ENCODE measurements around the gene IL1RAP.
"Not testable (repeated sequence)": the region's sequence is repeated elsewhere in the genome, so short reads cannot be mapped to it uniquely, and the experiment has no call there.

The IL1RAP gene

DNA sequence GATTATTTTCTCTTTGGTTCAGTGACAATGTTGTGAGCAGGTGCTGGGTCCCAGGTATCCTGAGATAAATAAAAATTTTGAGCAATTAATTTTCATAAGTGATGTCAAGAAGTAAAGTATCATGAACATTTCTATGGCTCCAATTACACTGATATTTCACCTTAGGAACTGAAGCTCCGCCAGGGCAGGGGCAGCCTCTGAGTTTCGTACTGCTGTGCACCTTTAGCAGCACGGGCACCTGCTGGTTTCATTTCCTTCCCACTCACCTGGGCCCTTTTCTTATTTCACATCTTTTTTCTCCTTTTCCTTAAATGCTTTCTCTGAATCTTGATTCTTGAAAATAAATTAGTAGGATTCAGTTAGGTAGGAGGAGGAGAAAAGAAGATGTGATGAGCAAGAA lies 1.2 kb upstream of the IL1RAP start:
- no peak for DNase-seq

DNA sequence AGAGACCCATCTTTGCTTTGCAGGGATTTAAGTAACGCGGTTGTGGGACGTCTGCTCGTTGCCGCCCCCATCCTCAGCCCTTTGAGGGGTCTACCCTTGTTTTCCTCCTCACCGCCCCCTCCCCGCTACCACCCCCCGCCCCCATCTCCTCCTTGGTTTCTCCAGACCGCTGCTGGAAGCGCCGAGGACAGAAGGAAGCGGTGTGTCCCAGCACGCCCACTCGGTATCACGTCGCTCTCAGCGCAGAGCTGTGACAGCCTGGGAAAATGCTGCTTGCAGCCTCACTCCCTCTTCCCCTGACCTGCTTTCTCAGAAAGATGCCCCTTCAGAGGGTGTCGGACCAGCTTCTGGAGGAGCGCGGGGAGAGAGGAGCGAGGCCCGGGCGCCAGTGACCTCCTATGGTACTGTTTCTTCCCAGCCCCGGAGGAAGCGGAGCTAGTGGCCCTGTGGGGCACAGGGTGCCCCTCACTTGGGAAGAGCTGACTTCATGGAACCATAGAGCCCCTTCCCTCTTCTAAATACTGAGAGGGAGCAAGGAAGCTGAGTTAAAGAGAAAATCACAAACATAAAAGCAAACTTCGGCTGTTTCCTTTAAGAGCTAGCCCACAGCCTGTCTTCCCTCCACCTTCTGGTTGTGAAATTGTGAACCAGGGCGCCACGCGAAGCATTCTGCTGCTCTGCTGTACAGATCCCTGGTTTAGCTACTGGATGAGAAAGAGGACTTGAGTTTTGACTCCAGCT lies 698 bp downstream of the IL1RAP start:
- DNase-seq = peak; percentile 19

DNA sequence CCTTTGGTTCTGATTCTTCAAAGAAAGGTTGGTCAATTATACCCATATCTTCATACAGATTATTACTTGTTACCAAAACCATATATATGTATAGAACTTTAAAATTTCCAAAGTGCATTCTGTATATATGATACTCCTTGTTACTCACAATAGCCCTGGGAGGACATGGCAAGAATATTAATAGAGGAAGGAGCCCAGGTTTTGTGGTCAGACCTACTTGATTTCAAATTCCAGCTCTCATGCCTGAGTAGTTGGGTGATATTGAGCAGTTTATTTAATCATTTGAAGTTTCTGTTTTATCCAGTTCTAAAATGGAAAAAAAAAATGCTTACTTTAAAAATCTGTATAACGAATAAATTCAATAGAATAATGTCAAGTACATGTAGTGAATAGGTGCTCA lies 2.5 kb downstream of the IL1RAP start:
- no peak for DNase-seq

DNA sequence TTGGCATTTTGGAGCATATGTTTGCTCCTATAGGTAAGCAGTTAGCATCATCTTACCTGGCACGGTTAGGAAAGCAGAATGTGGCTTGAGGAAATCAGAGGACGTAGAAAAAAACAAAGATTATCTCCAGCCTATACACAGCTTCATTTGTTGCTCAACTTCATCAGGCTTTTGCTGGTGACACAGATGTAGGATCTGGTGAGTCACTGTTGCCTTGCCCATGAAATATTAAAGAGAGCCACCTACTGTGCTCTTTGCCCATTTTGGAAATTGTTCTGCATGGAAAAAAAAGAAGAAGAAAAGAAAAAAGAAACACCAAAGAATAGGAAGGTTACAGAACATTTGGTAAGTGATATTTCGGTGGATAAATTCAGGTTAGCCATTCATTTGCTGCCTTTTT lies 3.8 kb downstream of the IL1RAP start:
- no peak for DNase-seq

DNA sequence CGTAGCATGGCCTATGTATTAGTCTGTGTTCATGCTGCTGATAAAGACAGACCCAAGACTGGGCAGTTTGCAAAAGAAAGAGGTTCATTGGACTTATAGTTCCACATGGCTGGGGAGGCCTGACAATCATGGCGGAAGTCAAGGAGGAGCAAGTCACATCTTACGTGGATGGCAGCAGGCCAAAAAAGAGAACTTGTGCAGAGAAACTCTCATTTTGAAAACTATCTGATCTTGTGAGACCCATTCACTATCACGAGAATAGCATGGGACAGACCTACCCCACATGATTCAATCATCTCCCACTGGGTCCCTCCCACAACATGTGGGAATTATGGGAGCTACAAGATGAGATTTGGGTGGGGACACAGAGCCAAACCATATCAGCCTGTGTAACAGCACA lies 4.6 kb downstream of the IL1RAP start:
- not testable (repeated sequence) for DNase-seq

DNA sequence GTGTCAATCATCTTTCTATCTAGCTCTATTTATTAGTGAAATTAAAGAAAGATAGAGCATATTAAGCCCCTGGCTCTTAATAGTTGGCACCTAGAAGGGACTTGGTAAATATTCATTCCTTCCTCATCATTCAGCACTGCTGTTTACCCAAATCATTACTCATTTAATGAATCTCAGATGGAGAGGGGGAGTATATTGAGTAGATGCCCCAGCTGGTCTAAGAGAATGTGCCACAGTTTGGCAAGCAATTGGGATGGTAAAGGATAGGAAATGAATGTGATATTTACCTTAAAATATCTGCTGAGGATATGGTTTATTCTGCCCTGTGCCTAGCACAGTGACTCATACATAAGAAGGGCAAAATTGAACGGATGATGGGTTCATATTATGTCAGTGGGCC lies 6.0 kb downstream of the IL1RAP start:
- no peak for DNase-seq

DNA sequence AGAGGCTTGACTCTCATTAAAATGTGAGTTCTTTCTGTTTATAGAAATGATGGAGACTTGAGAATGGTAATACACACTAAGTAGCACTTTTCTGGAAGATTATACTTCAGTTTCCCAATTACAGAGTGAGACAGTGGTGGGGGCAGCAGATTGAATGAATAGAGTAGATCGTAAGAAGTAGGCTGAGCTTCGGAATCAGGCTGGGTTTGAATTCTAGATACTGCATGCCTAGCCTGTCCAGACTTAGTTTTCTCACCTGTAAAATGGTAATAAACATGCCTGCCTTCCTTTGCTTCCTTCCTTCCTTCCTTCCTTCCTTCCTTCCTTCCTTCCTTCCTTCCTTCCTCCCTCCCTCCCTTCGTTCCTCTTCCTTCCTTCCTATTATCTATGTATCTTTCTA lies 8.1 kb downstream of the IL1RAP start:
- no peak for DNase-seq

DNA sequence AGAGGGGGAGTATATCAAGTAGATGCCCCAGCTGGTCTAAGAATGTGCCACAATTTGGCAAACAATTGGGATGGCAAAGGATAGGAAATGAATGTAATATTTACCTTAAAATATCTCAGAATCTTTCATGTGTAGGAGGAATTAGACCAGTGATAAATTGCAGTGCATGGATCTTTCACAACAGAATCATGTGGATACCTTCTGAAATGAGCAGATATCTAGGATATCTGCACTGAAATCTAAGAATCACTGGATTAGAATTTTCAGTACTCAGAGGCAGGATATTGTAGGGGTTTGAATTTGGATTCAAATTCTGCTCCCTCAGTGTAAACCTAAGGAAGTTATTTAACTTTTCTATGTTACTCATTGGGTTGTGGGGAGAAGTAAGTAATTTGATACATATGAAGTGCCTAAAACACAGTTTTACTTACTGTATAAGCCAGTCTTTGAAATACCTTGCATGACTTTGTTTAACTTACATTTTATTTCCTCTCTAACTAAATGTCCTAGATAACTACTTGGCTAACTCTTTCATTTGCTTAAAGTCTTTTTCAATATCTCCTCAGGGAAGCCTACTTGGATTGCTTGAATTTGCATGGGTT lies 8.8 kb downstream of the IL1RAP start:
- no peak for DNase-seq

DNA sequence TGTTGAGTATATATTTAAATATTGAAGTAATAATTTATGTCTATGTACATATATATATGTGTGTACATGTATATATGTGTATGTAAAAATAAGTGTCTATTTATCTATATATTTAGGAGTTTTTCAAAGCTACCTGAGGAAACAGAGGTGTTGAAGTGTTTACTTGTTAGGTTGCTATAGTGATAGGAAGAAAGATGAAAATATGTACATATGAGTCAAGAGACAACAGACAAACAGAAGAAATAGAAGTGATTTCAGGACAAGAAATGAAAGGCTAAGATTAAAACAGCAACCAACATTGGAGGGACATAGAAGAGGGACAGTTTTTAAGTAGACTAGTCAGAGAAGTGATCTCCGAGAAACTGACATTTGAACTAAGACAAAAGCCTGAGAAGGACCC lies 11.1 kb downstream of the IL1RAP start:
- DNase-seq = no peak

DNA sequence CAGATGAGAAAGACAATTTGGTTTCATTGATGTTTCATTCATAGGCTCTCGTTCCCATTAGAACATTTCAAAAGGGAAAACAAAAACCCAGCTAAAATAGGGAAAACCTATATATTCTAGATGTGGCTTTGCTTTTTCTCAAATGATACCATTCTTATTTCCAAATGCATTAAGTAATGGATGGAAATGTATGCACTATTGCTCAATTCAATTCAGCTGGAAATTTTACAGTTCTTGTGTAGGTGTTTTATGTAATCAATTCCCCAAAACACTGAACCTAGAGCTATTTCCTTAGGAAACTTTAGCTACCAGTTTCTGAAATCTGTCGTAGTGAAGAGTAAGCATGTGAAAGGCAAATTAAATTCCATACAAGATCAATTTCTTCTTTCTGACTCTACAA lies 11.7 kb downstream of the IL1RAP start:
- DNase-seq = no peak

DNA sequence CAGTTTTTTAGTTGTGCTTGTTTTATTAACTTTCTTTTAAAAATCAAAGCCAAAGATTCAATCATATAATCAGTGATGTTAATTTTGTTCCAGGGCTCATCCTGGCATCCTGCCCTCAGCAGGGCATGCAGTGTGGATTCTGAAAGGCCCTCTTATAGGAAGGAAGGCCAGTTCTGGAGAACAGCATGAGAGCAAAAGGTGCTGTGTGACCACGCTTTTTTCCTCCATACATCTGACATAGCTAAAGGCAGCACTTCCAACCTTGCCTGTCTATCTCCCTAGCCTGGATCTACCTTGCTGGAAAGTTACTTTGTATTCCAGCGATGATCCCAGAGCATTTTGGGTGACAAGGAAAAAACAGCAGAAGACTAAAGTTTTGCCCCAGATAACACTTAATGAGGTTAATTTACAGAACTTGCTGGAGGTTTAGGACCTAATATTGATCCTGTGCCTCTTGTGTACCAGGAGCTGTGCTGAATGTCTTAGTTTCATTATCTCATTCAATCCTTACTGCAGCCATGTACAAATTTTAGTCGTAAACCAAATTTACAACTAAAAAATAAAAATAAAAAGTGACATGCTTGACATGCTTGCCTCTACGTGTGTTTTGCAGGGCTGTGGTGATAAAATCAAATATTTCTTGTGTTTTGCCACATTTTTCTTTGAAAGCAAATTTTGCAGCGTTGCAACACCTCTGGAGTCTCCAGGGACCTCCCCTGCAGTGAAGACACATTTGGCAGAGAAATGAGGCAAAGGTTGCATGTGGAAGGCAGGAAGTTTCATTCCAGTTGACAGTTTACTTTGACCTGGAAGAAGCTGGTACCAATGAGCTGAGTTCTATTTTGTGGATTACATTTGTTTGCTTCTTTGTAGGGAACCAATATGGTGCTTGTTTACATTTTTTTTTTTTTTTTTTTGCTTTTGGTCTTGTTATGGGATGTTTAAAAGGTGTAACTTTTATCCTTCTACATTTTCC lies 13.2 kb downstream of the IL1RAP start:
- DNase-seq = no peak

DNA sequence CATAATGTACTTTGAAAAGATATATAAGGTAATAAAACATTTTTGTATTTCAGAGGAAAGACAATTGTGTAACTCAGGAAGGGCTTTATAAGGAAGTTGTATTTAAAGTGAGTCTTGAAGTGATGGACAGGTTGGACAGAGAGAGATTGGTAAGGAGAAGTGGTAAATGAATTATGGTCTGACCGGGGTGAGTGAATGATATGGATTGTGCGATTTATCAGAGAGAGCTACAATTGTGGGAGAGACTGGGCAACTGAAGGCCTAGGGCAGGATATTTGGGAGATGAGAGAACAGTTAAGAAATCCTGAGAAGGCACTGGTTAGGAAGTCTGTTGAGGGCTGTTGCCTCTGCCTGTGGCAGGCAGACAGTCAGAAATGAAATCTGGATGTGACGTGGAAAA lies 14.8 kb downstream of the IL1RAP start:
- no peak for DNase-seq

DNA sequence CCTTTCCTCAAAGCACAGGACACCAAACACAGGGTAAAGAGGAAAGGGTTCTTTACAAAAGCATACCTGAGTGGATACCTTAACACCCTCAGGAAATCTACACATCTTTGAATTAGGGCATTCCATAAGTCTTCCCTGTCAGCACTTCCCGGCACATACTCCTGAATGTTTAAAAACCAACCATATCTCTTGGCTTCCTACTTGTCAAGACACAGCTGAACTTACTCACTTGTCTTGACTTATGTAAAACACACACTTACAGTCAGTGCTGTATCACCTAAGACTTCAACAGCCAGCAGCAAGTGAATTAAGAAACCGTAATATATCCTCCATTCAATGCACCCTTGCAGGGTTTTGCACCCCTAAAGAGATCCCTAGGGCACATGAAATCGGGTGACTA lies 17.5 kb downstream of the IL1RAP start:
- no peak for DNase-seq

DNA sequence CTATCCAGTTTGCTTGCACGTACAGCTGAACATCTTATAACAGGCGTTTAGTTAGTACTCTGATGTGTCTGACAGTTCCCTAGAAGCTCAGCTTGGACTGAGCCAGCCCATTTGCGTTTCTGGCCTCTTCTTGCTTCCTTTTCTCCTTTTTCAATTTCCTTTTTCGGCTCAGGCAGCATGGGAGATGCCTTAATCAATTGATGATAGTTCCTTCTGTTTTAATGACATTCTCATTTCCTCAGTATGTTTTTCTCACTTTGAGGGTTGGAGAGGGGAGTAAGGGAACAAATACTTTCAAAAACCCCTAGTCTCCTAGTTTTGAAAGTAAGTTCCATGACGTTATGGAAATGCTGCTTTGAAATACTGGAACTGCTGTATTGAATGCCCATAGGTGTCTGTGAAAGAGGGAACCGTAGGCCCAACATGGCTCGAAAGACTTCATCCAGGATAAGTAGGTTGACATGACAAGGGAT lies 18.9 kb downstream of the IL1RAP start:
- no peak for DNase-seq

DNA sequence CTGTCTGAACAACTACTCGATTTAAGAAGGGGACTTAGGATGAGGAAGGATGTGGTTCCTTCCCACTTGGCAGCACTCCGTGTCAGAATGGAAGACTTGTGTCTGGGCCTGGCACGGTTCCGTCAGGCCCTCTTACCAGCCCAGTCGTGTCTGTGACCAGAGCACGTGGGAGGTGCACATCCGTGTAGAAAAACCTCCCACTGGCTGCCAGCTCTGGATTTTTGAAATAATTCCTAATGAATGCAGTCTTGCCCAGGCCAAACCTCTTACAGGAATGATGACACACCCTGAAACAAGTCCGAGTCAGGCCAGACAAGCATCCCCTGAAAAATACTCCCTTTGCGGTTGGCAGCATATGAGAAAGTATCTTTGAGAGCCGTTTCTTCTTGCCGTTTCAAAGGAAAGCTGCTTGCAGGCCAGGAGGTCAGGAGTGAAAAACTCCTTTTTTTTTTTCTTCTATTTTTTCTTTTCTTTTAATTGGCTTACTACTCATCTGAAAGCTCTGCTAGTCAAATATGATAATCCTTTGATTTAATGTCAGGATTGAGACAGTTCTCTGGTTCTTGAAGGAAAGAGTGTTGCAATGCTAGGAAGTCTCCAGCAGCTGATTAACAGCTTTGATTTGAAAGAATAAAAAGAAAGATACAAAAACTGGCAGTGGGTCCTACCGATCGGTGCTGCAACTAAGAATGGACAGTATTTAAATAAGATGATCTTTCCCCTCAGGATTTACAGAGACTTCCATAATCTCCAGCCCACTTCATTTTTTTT lies 19.8 kb downstream of the IL1RAP start:
- no peak for DNase-seq

DNA sequence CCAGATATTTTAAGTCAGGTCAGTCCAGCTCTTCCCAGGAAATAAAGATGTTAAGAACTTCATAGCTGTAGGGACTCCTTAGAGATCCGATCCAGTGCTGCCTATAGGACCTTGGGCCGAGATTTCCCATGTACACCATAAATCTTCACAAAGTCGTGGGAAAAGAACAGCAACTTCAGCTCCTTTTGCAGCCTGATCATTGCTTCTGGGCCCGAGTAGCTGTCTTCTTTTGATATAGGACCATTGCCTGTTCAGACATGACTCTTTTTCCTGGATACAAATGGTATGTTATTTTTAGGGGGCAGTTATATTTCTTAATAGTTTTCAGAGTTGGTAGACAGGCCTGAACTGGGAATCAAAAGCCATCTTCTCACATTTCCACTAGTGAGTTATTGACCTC lies 20.5 kb downstream of the IL1RAP start:
- no peak for DNase-seq

DNA sequence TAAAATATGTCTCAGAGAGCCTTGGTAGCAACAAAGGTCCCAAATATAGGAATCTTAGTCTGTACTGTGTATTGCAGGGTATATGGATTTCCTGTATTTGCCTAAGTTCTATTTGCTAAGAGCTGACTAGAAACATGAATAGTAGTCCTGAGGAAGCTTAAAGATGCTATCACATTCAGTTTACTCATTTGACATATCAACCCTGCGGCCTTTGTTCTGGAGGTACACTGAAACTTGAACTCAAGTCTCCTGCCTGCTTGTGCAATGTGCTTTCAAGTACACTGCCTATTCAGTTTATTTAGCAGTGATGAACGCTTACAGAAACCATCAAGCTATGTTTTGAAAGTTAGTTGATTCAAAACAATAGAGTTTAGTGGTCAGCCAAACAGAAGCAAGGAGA lies 21.1 kb downstream of the IL1RAP start:
- no peak for DNase-seq

DNA sequence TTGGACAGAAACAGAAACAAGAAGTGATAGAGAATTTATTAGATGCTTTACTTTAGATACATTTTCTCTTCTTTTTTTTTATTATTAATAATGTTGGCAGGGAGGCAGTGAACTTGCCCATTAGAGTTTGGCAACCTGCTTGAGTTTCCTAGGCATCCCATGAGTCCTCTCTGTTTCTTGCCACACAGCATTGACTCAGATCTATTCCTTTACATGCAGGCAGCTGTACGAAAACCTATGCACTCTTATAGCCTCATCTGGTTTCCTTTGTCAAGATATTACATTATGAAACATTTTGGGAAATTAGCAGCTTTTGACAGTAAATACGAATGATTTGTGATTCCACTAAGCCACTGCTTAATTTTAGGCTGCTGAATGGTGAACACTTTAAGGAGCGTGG lies 23.3 kb downstream of the IL1RAP start:
- no peak for DNase-seq

DNA sequence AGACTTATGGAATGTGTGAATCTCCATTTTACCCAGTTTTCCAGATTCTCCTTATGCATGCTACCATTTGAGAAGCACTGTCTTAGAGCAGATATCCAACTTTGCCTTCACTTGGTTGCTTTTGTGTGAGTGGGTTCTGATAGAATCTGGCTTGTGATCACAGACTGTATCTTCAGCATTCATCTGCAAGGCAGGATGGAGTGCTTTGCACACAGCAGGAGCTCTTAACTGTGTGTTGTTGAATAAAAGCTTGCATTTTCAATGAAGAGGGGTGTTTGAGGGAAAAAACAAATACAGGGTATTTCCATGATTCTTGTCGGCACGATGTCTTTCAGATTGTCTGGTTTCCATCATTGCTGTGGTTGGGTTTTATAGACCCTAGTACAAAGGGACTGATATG lies 24.4 kb downstream of the IL1RAP start:
- no peak for DNase-seq

DNA sequence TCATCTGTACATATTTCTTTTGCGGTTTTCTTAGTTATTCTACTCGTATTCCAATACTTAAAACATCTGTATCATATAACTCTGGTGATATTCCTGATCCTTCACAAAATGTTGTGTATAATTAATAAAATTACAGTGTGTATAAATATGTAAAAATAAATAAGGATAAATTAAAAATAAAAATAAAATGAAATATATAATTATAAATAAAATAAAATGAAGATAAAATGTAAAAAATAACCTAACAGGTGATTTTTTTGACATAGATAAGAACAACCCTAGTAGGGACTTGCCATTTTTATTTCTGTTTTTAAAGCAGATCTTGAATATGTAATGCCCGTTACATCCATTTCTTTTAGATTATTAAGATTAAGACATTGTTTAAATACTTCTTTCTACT lies 25.6 kb downstream of the IL1RAP start:
- DNase-seq = no peak

DNA sequence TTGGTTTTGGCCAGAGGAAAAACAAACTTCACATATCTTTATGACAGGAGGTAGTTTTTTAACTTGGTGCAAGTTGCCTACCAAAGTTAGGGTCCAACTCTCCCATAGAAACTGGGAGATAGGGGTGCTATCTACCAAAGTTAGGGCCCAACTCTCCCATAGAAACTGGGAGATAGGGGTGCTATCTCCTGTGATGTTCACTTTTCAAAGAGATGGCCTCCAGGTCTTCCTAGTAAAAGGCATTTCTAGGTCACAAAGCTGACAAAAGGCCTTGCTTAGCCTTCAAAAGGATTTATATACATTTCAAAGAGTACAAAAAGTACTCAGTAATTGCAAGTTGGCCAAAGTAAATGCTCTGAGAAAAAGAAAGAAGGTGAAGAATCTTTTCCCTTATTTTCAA lies 27.1 kb downstream of the IL1RAP start:
- no peak for DNase-seq

DNA sequence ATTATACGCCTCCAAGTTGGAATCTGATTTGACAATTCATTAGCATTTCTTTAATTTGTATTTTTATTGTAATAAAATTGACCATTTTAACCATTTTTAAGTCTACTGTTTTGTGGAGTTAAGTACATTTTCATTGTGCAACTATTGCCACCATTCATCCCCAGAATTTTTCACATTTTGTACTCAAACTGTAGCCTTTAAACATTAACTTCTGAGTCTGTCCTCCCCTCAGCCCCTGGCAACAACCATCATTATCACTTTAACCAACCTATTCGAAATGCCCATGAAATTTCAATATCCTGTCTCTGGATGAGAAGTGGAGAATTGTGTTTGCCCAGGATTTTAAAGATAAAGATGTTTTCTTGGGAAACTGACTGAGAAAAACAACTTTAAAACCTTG lies 27.7 kb downstream of the IL1RAP start:
- DNase-seq = no peak

DNA sequence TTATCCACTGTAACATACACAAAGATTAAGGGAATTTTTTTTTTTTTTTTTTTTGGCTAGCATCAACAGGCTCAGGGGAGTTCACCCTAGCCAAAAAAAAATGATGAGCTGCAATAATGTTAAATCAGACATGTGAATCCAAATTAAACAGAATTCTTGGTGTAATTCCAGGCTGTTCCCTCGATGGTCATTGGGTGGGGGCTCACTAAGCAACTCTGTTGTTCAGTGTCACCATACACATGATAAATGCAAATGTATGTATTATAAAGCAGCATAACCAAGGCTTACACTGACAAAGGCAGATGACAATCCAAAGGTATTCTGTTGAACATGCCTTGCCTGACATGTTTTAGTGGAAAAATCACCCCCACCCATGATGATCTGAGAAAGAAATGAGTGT lies 29.0 kb downstream of the IL1RAP start:
- DNase-seq = no peak
